ENCODE results near the gene CFD. TPM values are rescaled to one million over a fixed set of nuclear protein-coding genes. Genes with fewer than 3 reads are reported as not detected.
A peak's percentile ranks its signal among the peaks of the same experiment; 100 is the strongest.
"Not testable (repeated sequence)": the region's sequence is repeated elsewhere in the genome, so short reads cannot be mapped to it uniquely, and the experiment has no call there.

CFD gene
- total and polyA plus RNA-seq, 2 experiments from 2014 or later: 0.90 to 4.7 TPM

- TF ChIP-seq ZNF114 (CRISPR knock-in tag; IDR thresholded peaks at IDR 0.05) (no peak), JUNB (IDR thresholded peaks at IDR 0.05; ENCODE audit: unreplicated experiment) (no peak), STAT1 (IDR thresholded peaks at IDR 0.05; ENCODE audit: unreplicated experiment) (no peak), CREB1 (CRISPR knock-in tag; IDR thresholded peaks at IDR 0.05; ENCODE audit: low read depth) (no peak), EZH2 (IDR thresholded peaks at IDR 0.05; ENCODE audit: low read depth, unreplicated experiment) (no peak), ZNF331 (CRISPR knock-in tag; IDR thresholded peaks at IDR 0.05; ENCODE audit: low read depth) (no peak), POLR2AphosphoS5 (IDR thresholded peaks at IDR 0.05; ENCODE audit: low read depth) (no peak)
- TF ChIP-seq, protein P1, sequence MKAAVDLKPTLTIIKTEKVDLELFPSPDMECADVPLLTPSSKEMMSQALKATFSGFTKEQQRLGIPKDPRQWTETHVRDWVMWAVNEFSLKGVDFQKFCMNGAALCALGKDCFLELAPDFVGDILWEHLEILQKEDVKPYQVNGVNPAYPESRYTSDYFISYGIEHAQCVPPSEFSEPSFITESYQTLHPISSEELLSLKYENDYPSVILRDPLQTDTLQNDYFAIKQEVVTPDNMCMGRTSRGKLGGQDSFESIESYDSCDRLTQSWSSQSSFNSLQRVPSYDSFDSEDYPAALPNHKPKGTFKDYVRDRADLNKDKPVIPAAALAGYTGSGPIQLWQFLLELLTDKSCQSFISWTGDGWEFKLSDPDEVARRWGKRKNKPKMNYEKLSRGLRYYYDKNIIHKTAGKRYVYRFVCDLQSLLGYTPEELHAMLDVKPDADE (IDR thresholded peaks at IDR 0.05): no peak
Observed at GRCh38 chr19:890831-891230, 31.4 kb downstream of the CFD start (continued).

DNA sequence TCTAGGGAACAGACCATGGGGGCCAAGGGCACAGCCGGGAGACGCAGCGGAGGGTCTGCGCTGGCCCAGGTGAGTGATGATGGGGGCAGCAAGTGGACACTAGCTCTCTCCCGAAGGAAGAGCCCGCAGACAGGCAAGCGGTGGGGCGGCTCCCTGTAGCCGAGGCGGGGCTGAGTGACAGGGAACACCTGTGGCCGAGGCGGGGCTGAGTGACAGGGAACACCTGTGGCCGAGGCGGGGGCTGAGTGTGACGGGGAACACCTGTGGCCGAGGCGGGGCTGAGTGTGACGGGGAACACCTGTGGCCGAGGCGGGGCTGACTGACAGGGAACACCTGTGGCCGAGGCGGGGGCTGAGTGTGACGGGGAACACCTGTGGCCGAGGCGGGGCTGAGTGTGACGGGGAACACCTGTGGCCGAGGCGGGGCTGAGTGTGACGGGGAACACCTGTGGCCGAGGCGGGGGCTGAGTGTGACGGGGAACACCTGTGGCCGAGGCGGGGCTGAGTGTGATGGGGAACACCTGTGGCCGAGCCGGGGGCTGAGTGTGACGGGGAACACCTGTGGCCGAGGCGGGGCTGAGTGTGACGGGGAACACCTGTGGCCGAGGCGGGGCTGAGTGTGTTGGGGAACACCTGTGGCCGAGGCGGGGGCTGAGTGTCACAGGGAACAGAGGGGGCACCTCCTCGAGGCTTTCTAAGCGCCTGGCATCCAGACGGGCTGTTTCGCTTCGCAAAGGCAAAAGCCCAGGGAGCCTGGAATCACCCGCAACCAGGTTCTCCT, 32.1 kb downstream of the CFD start:
- H3K27me3 ChIP-seq (ENCODE audit: insufficient read depth); H3K4me1 ChIP-seq (ENCODE audit: insufficient read depth); ATAC-seq; H3K4me1 Mint-ChIP-seq; DNase-seq (ENCODE audit: low spot score); H3K79me2 ChIP-seq (replicated peaks; ENCODE audit: insufficient read depth); H3K9me2 ChIP-seq (ENCODE audit: insufficient read depth); H3K27ac ChIP-seq (ENCODE audit: low read depth); H2AFZ ChIP-seq; H4K20me1 ChIP-seq (replicated peaks; ENCODE audit: insufficient read depth); H3F3A ChIP-seq (replicated peaks; ENCODE audit: low read depth); H3K9me3 Mint-ChIP-seq; H3K36me3 ChIP-seq (ENCODE audit: insufficient read depth); H3K27ac Mint-ChIP-seq: not testable (repeated sequence)
- peak overlapping the region; percentile 86 for H3K4me2 ChIP-seq
- peak overlapping the region; percentile 76 for H3K4me3 ChIP-seq
- peaks cover 11% of the 10 kb centered on the region for H3K36me3 Mint-ChIP-seq (ENCODE audit: low read depth)
- H3K27me3 Mint-ChIP-seq (ENCODE audit: insufficient read depth, low read depth, poor library complexity): peaks cover 20% of the 10 kb centered on the region
- H3K4me3 Mint-ChIP-seq: peak overlapping the region; percentile 82; the same call in 2 of the 3 replicates

GRCh38 chr19:892243-892893, 32.9 kb downstream of the CFD start:
- Mint-ChIP-seq H3K27me3 (ENCODE audit: insufficient read depth, low read depth, poor library complexity) (peaks cover 22% of the 10 kb centered on the region), H3K9me3 (peaks cover 3% of the 10 kb centered on the region; the same call in 1 of the 3 replicates), H3K4me1 (no peaks in the 10 kb centered on the region; the same call in 2 of the 3 replicates), H3K27ac (no peak overlapping the region), H3K4me3 (peak overlapping the region; percentile 82), H3K36me3 (ENCODE audit: low read depth) (peaks cover 13% of the 10 kb centered on the region)
- H3K4me3 ChIP-seq: peak overlapping the region; percentile 76
- ATAC-seq (peak; percentile 4; the same call in 2 of the 3 replicates), DNase-seq (ENCODE audit: low spot score) (peak; percentile 59)
- H3K27me3 ChIP-seq (ENCODE audit: insufficient read depth): no peaks in the 10 kb centered on the region
- no peaks in the 10 kb centered on the region for H3K4me1 ChIP-seq (ENCODE audit: insufficient read depth)
- H3F3A ChIP-seq (replicated peaks; ENCODE audit: low read depth): peaks cover 3% of the 10 kb centered on the region; the same call in 1 of the 2 replicates
- no peak for TF ChIP-seq CREB1 (CRISPR knock-in tag; IDR thresholded peaks at IDR 0.05; ENCODE audit: low read depth)
- H3K79me2 ChIP-seq (replicated peaks; ENCODE audit: insufficient read depth): no peaks in the 10 kb centered on the region; the same call in 1 of the 2 replicates
- no peaks in the 10 kb centered on the region for H3K36me3 ChIP-seq (ENCODE audit: insufficient read depth)
- no peaks in the 10 kb centered on the region; the same call in 1 of the 2 replicates for H4K20me1 ChIP-seq (replicated peaks; ENCODE audit: insufficient read depth)
- no peak overlapping the region for H2AFZ ChIP-seq
- H3K4me2 ChIP-seq: peak overlapping the region; percentile 86
- no peak overlapping the region for H3K27ac ChIP-seq (ENCODE audit: low read depth)
- no peaks in the 10 kb centered on the region for H3K9me2 ChIP-seq (ENCODE audit: insufficient read depth)

Measured in GM23338 (cell line).